GM18951 (cell line): Measurements from ENCODE around the gene KRT17.
"Not testable (repeated sequence)": the region's sequence is repeated elsewhere in the genome, so short reads cannot be mapped to it uniquely, and the experiment has no call there.

ENCODE experiments used
- POLR2A ChIP-seq: IDR thresholded peaks from 4 replicates; pipeline ENCODE4 v1.6.1; 2011; ENCODE audit warnings: mild to moderate bottlenecking; ENCODE audit not compliant: insufficient read length, insufficient read depth; ENCODE audit errors: extremely low read depth
- in situ Hi-C: fragments of 300-500 bp; cut with MboI; formaldehyde crosslinking; loops from one replicate; pipeline ENCODE4 v1.12.0; 2022; ENCODE audit warnings: low sequenced_read_pairs, mixed read lengths, inconsistent platforms; ENCODE audit not compliant: unreplicated experiment

Gene KRT17

DNA sequence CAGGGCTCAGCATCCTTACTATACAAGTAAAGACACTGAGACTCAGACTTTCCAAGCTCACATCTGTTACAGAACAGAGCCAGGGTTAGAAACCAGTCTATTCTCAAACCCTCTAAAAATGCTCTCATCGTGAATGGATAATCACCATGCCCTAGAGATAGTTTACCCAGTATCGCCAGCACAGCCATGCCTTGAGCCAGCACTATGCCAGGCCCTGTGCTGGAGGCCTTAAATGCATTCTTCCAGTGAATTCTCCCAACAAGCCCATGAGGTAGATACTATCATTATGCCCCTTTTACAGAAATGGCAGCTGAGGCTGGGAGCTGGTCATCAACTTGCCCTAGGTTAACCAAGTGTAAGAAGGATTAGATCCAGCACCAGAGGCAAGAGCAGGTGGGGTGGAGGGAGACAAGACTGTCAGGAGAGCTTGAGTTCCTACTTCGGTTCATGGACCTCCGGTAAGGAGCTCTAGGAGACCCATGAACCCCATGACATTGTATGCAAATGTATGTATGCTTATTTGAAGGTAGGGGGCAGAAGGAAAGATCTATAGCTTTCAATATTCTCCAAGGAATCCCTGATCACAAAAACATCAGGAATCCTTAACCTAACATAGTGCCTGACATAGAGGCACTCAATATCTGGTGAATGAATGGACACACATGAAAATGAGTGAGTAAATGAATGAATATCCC, 42.9 kb downstream of the KRT17 start:
- TF ChIP-seq POLR2A, result no peak
- in situ Hi-C loops, result no loop called here

GRCh38 chr17:41580687-41581365, 43.5 kb downstream of the KRT17 start:
- TF ChIP-seq POLR2A, result no peak
- in situ Hi-C loops, result no loop called here

- TF ChIP-seq POLR2A, result no peak
- in situ Hi-C loops, result no loop called here
These were observed 44.2 kb downstream of the KRT17 start for GRCh38 chr17:41580244-41580575.

DNA sequence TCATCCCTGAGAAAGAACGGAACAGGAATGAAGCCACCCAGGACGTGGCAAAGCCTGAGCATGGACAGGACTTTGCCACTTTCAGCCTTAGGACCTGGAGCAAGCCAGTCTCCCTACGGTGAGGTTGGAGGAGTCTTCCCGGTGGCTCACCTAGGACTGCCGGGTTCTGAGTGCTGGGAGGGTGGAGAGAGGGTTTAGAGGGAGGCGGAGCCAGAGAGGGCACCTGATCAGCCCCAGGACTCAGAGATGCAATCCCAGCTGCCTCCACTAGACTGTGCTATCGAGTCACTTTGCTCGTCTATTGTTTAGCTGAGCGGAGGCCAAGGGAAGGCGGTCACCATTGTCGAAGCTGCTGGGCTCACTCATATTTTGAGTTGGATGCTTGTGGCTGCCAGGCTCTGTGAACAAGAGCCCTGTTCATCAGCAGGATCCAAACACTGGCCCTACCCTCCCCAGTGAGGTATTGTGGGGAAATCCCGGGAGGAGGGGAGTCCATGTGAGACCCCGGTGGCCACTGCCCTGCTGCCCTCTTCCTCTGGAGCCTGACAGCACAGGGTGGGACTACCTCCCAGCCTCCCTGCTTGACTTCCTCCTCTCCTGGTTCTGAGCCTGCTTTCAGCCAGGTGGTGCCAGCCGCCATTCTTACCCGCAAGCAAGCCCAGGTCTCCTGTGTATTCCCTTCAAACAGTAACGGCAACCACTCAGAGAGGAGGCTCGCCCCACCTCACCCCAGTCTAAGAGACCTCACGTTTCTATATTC, 44.7 kb downstream of the KRT17 start:
- in situ Hi-C loops, result no loop called here
- TF ChIP-seq POLR2A, result no peak

DNA sequence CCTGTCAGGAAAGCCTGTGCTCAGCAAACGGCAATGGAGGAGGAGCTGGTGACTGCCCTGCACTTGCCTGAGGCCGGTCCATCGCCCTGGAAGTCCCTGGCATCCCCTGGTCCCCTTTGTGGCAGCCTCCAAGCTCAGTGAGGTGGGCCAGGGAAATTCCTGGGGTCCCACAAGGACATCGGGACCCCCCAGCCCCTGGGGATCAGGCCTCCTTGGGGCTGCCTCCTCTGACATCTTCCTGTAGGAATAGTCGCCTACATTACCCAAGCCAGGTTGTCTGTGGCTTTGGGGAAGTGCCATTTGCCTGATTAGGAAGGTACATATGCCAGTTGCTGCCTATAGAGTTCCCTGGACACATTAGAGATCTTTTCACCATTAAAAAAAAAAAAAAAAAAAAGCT, 45.4 kb downstream of the KRT17 start:
- in situ Hi-C loops, result no loop called here

GRCh38 chr17:41578538-41578937, 45.8 kb downstream of the KRT17 start:
- in situ Hi-C loops, result no loop called here
- TF ChIP-seq POLR2A, result no peak

More for the DNA sequence above, 45.4 kb downstream of the KRT17 start:
- no peak for TF ChIP-seq POLR2A

DNA sequence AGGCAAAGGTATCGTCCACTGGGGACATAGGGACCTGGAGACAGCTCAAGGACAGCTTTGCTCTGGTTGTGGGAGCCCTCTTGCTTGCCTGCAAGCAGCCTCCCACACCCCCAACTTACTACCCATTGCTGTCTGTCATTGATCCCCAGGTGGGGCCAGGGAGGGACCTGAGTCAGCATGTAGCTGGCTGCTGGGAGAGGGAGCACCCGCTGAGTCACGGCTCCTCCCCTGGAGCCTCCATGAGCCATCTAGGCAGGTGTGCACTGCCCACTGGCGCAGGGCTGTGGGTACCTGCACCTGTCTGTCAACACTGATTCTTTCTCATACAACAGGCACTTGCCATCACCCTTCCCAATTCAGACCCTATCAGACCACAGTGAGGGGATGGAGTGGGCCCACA, 47.6 kb downstream of the KRT17 start:
- in situ Hi-C loops, result not testable (repeated sequence)

DNA sequence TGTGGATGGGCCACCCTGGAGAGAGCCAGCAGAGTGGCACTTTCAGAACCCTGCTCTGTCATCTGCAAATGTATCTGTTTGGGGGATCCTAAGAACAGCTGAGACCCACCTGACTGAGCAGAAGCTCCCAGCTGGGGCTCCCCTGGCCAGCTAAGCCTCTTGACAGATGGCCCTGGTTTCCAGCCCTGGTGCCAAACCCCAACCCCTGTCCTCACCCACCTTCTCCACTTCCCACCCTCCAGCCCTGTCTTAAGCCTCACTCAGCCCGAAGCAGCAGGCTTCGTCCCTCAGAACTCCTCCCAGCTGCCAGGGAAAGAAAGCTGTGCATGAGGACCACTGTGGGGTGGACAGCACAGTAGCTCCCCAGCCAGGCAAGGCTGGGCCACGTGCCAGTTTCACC, 49.0 kb downstream of the KRT17 start:
- TF ChIP-seq POLR2A, result no peak
- in situ Hi-C loops, result no loop called here

DNA sequence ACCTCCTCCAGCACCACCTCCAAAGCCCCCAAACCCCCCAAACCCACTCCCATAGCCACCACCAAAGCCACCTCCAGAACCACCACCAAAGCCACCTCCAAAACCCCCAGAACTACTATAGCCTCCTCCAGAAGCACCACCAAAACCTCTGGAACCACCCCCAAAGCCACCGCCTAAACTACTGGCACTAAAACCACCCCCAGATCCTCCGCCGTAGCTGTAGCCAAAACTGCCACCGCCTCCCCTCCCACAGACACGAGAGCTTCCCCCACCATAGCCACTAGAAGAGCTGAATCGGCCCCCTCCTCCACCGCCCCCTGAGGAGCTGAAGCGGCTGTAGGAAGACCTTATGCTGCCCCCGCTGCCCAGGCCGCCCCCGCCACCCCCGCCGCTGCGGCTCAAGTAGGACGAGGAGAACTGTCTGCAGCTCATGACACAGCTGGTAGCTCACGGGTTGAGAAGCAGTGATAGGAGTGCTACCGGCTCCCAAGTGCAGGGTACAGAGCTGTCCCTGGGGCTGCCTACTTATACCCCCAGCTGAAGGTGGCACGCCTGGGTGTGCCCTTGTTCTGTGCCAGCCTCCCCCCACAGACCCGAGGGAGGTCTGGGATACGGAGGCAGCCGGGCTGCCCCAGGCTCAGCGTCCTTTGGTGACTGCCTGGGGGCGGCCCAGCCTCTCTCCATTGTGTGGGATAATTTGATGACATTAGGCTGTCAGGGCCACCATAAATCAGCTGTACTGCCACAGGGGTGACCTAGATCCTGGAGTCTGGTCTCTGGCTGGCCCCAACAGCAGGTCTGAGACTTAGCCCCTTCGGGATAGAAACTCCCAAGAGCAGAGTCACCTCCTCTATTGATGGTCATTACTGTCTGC, 52.6 kb downstream of the KRT17 start, which contains the start of gene KRT9:
Gene KRT9 (minus strand): TSS at position 499 of the 874 bp plus-strand sequence. CDS start 67 bp downstream, at position 432.
- in situ Hi-C loops, result no loop called here

More for the DNA sequence above, 52.6 kb downstream of the KRT17 start, which contains the start of gene KRT9:
- TF ChIP-seq POLR2A, result no peak
